ENCODE data around the gene TREH. TPM values are rescaled to one million over a fixed set of nuclear protein-coding genes. Genes with fewer than 3 reads are reported as not detected.

Gene TREH
- total RNA-seq, 1 donor from 2014 or later, result not detected

DNA sequence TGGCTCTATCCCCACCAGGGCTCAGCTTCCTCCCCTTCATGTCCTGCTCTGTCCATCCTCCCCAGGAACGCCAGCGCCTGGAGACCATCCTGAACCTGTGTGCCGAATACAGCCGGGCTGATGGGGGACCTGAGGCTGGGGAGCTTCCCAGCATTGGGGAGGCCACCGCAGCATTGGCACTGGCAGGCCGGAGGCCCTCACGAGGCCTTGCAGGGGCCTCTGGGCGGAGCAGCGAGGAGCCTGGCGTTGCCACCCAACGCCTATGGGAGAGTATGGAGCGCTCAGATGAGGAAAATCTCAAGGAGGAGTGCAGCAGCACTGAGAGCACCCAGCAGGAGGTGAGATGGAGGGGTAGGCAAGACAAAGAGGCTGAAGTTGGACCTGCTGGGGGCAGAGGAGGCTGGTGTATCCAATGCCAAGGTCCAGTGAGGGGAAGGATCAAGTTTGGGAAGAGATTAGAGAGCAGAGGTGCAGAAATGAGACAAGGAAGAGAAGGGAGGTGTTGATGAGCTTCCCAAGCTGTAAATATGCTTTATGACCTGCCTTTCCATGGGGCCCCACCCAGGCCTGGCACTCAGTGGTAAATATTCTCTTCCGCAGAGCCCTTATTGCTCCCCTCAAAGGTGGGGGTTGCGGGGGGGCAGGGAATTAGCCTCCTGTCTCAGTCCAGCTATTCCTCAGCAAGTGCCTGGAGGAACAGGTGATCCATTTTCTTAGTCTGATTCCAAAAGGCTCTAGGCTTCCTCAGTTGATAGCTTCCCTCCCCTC is 48.1 kb downstream of the TREH start:
- Mint-ChIP-seq H3K4me1 (peaks cover 4% of the 10 kb centered on the region), H3K4me3 (no peak overlapping the region), H3K27ac (no peak overlapping the region), H3K27me3 (peaks cover 5% of the 10 kb centered on the region), H3K9me3 (no peaks in the 10 kb centered on the region), H3K36me3 (ENCODE audit: low read depth) (no peaks in the 10 kb centered on the region)
- DNase-seq, result no peak
- intact Hi-C loops (cut with micrococcal nuclease), result no loop called here

DNA sequence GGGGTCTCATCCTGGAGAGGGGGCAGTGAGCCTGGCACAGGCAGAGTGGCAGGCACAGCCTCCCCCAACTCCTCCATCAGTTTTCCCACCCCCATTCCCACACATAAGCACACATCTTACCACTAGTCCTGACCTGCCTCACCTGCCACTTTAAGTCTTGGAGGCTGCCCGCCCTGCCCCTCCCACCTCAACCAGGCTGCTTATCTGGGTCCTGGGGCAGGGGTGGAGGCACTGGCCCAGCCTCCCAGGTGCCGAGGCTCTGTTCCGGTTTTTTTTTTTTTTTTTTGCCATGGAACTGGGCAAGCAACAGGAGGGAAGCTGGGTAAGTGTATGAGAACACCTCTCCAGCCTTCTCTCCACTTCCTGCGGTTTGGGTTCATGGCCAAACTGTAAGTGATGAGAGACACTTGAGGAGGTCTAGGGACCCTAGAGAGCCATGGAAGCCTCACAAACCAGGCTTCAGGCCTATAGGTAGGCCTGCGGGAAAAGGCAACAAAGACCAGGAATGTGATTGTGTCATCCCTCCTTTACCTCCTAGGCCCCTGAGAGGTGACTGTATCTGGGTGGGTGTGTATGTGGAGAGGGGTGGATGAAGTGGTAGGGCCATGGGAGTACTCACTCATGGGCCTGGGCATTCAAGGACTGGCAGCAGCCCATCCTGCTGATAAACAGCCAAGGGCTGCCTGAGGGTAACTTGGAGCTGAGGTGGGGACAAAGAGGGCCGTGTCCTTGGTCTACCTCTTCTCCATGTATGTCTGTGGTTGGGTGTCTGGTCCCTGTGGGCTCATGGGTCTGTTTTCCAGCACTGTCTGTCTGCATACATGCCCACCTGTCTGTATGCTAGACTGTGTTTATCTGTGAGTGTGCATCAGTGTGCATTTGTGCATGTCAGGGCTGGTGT is 49.4 kb downstream of the TREH start:
- no peaks in the 10 kb centered on the region for H3K27me3 Mint-ChIP-seq
- intact Hi-C loops (cut with micrococcal nuclease), result no loop called here
- H3K36me3 Mint-ChIP-seq (ENCODE audit: low read depth), result no peaks in the 10 kb centered on the region
- DNase-seq, result no peak
- no peaks in the 10 kb centered on the region for H3K9me3 Mint-ChIP-seq
- no peak overlapping the region for H3K4me3 Mint-ChIP-seq
- H3K27ac Mint-ChIP-seq, result no peak overlapping the region
- H3K4me1 Mint-ChIP-seq, result peaks cover 4% of the 10 kb centered on the region

- Mint-ChIP-seq H3K36me3 (ENCODE audit: low read depth) (no peaks in the 10 kb centered on the region), H3K27ac (no peak overlapping the region), H3K4me1 (peaks cover 2% of the 10 kb centered on the region), H3K9me3 (no peaks in the 10 kb centered on the region), H3K27me3 (no peaks in the 10 kb centered on the region), H3K4me3 (no peak overlapping the region)
- DNase-seq, result no peak
- intact Hi-C loops (cut with micrococcal nuclease), result no loop called here
Measured at GRCh38 chr11:118628861-118629549, 50.4 kb downstream of the TREH start.

- Mint-ChIP-seq H3K9me3 (no peaks in the 10 kb centered on the region), H3K27me3 (peaks cover 2% of the 10 kb centered on the region), H3K4me3 (no peak overlapping the region), H3K27ac (no peak overlapping the region), H3K4me1 (peaks cover 2% of the 10 kb centered on the region), H3K36me3 (ENCODE audit: low read depth) (no peaks in the 10 kb centered on the region)
- DNase-seq, result no peak
- intact Hi-C loops (cut with micrococcal nuclease), result no loop called here
Measured at GRCh38 chr11:118628432-118628831, 51.0 kb downstream of the TREH start.

DNA sequence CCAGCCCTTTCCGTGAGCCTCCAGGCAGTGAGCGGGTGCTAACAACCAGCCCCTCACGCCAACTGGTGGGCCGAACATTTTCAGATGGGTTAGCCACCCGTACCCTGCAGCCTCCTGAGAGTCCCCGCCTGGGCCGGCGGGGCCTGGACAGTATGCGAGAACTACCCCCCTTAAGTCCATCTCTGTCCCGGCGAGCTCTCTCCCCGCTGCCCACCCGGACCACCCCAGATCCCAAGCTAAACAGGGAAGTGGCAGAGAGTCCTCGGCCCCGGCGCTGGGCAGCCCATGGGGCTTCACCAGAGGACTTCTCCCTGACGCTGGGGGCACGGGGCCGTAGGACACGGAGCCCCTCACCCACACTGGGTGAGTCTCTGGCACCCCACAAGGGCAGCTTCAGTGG is 51.4 kb downstream of the TREH start:
- no peak overlapping the region for H3K27ac Mint-ChIP-seq
- no peak overlapping the region for H3K4me3 Mint-ChIP-seq
- H3K4me1 Mint-ChIP-seq, result peaks cover 2% of the 10 kb centered on the region
- H3K36me3 Mint-ChIP-seq (ENCODE audit: low read depth), result no peaks in the 10 kb centered on the region
- peaks cover 3% of the 10 kb centered on the region for H3K27me3 Mint-ChIP-seq
- intact Hi-C loops (cut with micrococcal nuclease), result no loop called here
- no peak for DNase-seq
- H3K9me3 Mint-ChIP-seq, result no peaks in the 10 kb centered on the region

GRCh38 chr11:118627566-118627965 is 51.9 kb downstream of the TREH start:
- Mint-ChIP-seq H3K9me3 (no peaks in the 10 kb centered on the region), H3K36me3 (ENCODE audit: low read depth) (no peaks in the 10 kb centered on the region), H3K4me1 (peaks cover 2% of the 10 kb centered on the region), H3K27ac (no peak overlapping the region), H3K27me3 (peaks cover 7% of the 10 kb centered on the region), H3K4me3 (no peak overlapping the region)
- intact Hi-C loops (cut with micrococcal nuclease), result no loop called here
- DNase-seq, result no peak

- H3K36me3 Mint-ChIP-seq (ENCODE audit: low read depth), result no peaks in the 10 kb centered on the region
- intact Hi-C loops (cut with micrococcal nuclease), result no loop called here
- no peak for DNase-seq
- H3K9me3 Mint-ChIP-seq, result no peaks in the 10 kb centered on the region
- H3K4me3 Mint-ChIP-seq, result no peak overlapping the region
- H3K27ac Mint-ChIP-seq, result no peak overlapping the region
- peaks cover 14% of the 10 kb centered on the region for H3K27me3 Mint-ChIP-seq
- H3K4me1 Mint-ChIP-seq, result peaks cover 3% of the 10 kb centered on the region
Measured at GRCh38 chr11:118625976-118626375, 53.5 kb downstream of the TREH start.

- intact Hi-C loops (cut with micrococcal nuclease), result no loop called here
- H3K4me1 Mint-ChIP-seq, result peaks cover 4% of the 10 kb centered on the region
Measured at GRCh38 chr11:118625036-118625690, 54.3 kb downstream of the TREH start.

DNA sequence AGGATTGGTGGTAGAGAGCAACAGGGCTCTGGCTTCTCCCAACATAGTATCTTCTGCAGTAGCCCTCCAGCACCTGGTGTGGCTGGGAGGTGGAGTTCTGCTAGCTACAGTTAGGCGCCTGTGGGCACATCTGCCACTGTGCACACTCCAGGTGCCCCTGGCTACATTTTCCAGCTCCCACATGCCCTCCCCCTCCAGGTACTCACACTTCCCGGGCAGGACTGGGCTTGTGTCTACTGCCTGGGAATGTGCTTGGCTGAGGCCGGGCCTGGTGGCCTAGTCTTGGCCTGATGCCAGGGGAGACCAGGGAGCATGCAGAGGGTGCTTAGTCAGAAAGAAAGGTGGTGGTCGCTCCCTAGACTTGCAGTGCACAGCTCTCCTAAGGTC is 56.2 kb downstream of the TREH start:
- H3K36me3 Mint-ChIP-seq (ENCODE audit: low read depth), result no peaks in the 10 kb centered on the region
- H3K4me3 Mint-ChIP-seq, result no peak overlapping the region
- DNase-seq, result no peak
- peaks cover 4% of the 10 kb centered on the region for H3K4me1 Mint-ChIP-seq
- no peak overlapping the region for H3K27ac Mint-ChIP-seq
- intact Hi-C loops (cut with micrococcal nuclease), result no loop called here
- H3K9me3 Mint-ChIP-seq, result no peaks in the 10 kb centered on the region
- H3K27me3 Mint-ChIP-seq, result peaks cover 22% of the 10 kb centered on the region

More at GRCh38 chr11:118625036-118625690, 54.3 kb downstream of the TREH start:
- no peak overlapping the region for H3K27ac Mint-ChIP-seq
- H3K36me3 Mint-ChIP-seq (ENCODE audit: low read depth), result no peaks in the 10 kb centered on the region
- peaks cover 18% of the 10 kb centered on the region for H3K27me3 Mint-ChIP-seq
- no peaks in the 10 kb centered on the region for H3K9me3 Mint-ChIP-seq
- DNase-seq, result no peak
- H3K4me3 Mint-ChIP-seq, result no peak overlapping the region

- Mint-ChIP-seq H3K36me3 (ENCODE audit: low read depth) (no peaks in the 10 kb centered on the region), H3K27me3 (peaks cover 22% of the 10 kb centered on the region), H3K4me1 (peaks cover 4% of the 10 kb centered on the region), H3K27ac (no peak overlapping the region), H3K4me3 (no peak overlapping the region), H3K9me3 (no peaks in the 10 kb centered on the region)
- intact Hi-C loops (cut with micrococcal nuclease), result no loop called here
- DNase-seq, result no peak
Measured at GRCh38 chr11:118622376-118623268, 56.8 kb downstream of the TREH start.

- no peak for DNase-seq
- no peak overlapping the region for H3K27ac Mint-ChIP-seq
- peak overlapping the region; percentile 44 for H3K4me3 Mint-ChIP-seq
- no peaks in the 10 kb centered on the region for H3K9me3 Mint-ChIP-seq
- H3K36me3 Mint-ChIP-seq (ENCODE audit: low read depth), result no peaks in the 10 kb centered on the region
- peaks cover 4% of the 10 kb centered on the region for H3K4me1 Mint-ChIP-seq
- intact Hi-C loops (cut with micrococcal nuclease), result no loop called here
- H3K27me3 Mint-ChIP-seq, result peaks cover 22% of the 10 kb centered on the region
Measured at GRCh38 chr11:118621784-118622375, 57.6 kb downstream of the TREH start.

GRCh38 chr11:118621071-118621783 is 58.2 kb downstream of the TREH start:
- Mint-ChIP-seq H3K4me3 (peak overlapping the region; percentile 75), H3K9me3 (no peaks in the 10 kb centered on the region), H3K36me3 (ENCODE audit: low read depth) (no peaks in the 10 kb centered on the region), H3K4me1 (peaks cover 4% of the 10 kb centered on the region), H3K27me3 (peaks cover 22% of the 10 kb centered on the region), H3K27ac (no peak overlapping the region)
- intact Hi-C loops (cut with micrococcal nuclease), result no loop called here
- DNase-seq, result peak; percentile 76
